ENCODE measurements around the gene TLR7.

TLR7 gene

DNA sequence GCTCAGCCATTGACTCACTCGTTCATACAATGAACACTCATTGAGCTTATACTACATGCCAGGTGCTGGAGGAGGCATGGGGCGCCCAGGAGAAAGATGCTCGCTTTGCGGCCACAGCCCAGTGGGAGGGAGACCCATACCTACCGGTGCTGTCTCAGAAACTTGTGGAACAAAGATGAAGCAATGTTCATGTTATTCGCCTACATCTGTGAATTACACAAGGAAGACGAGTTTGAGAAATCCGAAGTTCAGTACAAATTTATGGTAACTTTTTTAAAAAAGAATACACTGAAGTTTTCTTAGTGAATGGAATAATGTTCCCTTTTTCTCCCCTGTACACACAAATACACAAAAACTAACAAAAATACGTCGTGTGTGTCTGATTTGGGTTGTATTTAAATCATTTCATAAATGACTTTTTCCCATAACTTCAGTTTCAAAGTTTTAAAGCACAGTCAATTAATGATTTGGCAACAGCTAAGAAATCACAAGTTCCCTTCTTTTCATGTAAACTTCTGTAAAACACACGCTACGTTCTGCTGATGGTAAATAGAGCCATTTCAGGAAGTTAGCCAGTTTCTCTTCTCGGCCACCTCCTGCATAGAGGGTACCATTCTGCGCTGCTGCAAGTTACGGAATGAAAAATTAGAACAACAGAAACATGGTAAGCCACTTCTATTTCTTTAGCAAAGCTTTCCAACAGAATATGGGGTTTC, 39.3 kb downstream of the TLR7 start, which contains the start of gene TLR8:
Gene TLR8, plus strand, starts transcription at position 575 of the 716 bp plus-strand sequence. Its CDS starts 87 bp downstream, at position 662.
- TF ChIP-seq, protein P1, sequence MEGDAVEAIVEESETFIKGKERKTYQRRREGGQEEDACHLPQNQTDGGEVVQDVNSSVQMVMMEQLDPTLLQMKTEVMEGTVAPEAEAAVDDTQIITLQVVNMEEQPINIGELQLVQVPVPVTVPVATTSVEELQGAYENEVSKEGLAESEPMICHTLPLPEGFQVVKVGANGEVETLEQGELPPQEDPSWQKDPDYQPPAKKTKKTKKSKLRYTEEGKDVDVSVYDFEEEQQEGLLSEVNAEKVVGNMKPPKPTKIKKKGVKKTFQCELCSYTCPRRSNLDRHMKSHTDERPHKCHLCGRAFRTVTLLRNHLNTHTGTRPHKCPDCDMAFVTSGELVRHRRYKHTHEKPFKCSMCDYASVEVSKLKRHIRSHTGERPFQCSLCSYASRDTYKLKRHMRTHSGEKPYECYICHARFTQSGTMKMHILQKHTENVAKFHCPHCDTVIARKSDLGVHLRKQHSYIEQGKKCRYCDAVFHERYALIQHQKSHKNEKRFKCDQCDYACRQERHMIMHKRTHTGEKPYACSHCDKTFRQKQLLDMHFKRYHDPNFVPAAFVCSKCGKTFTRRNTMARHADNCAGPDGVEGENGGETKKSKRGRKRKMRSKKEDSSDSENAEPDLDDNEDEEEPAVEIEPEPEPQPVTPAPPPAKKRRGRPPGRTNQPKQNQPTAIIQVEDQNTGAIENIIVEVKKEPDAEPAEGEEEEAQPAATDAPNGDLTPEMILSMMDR (IDR thresholded peaks at IDR 0.05) = no peak
- Histone ChIP-seq H3K27ac (peak within 1 kb of the TSS; percentile 90), H3K4me3 (ENCODE audit: low read depth in 1 of 2, low read length in 1 of 2) (peak within 1 kb of the TSS; percentile 72 to 86), H3K9me3 (no peaks in the 10 kb centered on the region), H3K4me1 (ENCODE audit: control insufficient read depth in 1 of 2, insufficient read depth in 1 of 2, low read depth in 1 of 2, low read length in 1 of 2) (peaks cover 35 to 86% of the 10 kb centered on the region in 2 experiments), H3K27me3 (no peaks in the 10 kb centered on the region), H3K36me3 (peaks cover 2% of the 10 kb centered on the region)

GRCh38 chrX:12910423-12911121, 43.7 kb downstream of the TLR7 start:
- H3K36me3 ChIP-seq = peaks cover 31% of the 10 kb centered on the region
- H3K27me3 ChIP-seq = no peaks in the 10 kb centered on the region
- TF ChIP-seq, protein P1 (IDR thresholded peaks at IDR 0.05) = no peak
- H3K9me3 ChIP-seq = no peaks in the 10 kb centered on the region
- peak overlapping the region; percentile 90 for H3K27ac ChIP-seq
- peak overlapping the region; percentile 72 to 86 for H3K4me3 ChIP-seq (ENCODE audit: low read depth in 1 of 2, low read length in 1 of 2)
- H3K4me1 ChIP-seq (ENCODE audit: control insufficient read depth in 1 of 2, insufficient read depth in 1 of 2, low read depth in 1 of 2, low read length in 1 of 2) = peaks cover 21 to 78% of the 10 kb centered on the region in 2 experiments

DNA sequence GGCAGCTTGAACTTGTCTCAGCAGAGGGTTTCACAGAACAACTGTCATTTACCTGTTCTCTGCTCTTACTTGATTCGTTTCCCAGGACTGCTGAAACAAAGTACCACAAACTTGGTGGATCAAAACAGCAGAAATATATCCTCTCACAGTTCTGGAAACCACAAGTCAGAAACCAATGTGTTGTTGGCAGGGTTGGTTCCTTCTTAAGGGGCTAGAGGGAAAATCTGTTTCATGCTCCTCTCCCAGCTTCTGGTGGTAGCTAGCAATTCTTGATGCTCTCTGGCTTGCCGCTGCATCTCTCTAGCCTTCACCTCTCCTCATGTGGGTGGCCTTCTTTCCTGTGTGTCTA, 44.2 kb downstream of the TLR7 start:
- Histone ChIP-seq H3K9me3 (no peaks in the 10 kb centered on the region), H3K36me3 (peaks cover 32% of the 10 kb centered on the region), H3K27ac (peak overlapping the region; percentile 90), H3K4me1 (ENCODE audit: control insufficient read depth in 1 of 2, insufficient read depth in 1 of 2, low read depth in 1 of 2, low read length in 1 of 2) (peaks cover 17 to 74% of the 10 kb centered on the region in 2 experiments), H3K27me3 (no peaks in the 10 kb centered on the region), H3K4me3 (ENCODE audit: low read depth in 1 of 2, low read length in 1 of 2) (peak overlapping the region; percentile 72 to 86)
- TF ChIP-seq, protein P1 (IDR thresholded peaks at IDR 0.05) = no peak

- H3K36me3 ChIP-seq = peaks cover 32% of the 10 kb centered on the region
- TF ChIP-seq, protein P1 (IDR thresholded peaks at IDR 0.05) = no peak
- H3K9me3 ChIP-seq = no peaks in the 10 kb centered on the region
- no peak overlapping the region for H3K4me3 ChIP-seq (ENCODE audit: low read depth in 1 of 2, low read length in 1 of 2)
- peak overlapping the region; percentile 20 for H3K27ac ChIP-seq
- no peaks in the 10 kb centered on the region for H3K27me3 ChIP-seq
- H3K4me1 ChIP-seq (ENCODE audit: control insufficient read depth in 1 of 2, insufficient read depth in 1 of 2, low read depth in 1 of 2, low read length in 1 of 2) = peaks cover 17 to 70% of the 10 kb centered on the region in 2 experiments
These were observed 46.1 kb downstream of the TLR7 start for GRCh38 chrX:12912791-12913482.

GRCh38 chrX:12917753-12918152, 50.9 kb downstream of the TLR7 start:
- TF ChIP-seq, protein P1 (IDR thresholded peaks at IDR 0.05) = no peak
- peaks cover 60% of the 10 kb centered on the region for H3K36me3 ChIP-seq
- H3K27ac ChIP-seq = no peak overlapping the region
- H3K27me3 ChIP-seq = no peaks in the 10 kb centered on the region
- H3K4me1 ChIP-seq (ENCODE audit: control insufficient read depth in 1 of 2, insufficient read depth in 1 of 2, low read depth in 1 of 2, low read length in 1 of 2) = peaks cover 21 to 49% of the 10 kb centered on the region in 2 experiments
- H3K9me3 ChIP-seq = no peaks in the 10 kb centered on the region
- no peak overlapping the region for H3K4me3 ChIP-seq (ENCODE audit: low read depth in 1 of 2, low read length in 1 of 2)

All from neutrophil (primary cell).